ENCODE data around the gene GARIN5A.
A peak's percentile ranks its signal among the peaks of the same experiment; 100 is the strongest.

GARIN5A gene

GRCh38 chr19:50432221-50433028, 44.2 kb downstream of the GARIN5A start, which contains the start of gene MYBPC2:
TSS of gene MYBPC2 (plus strand) at chr19:50432892. CDS start at chr19:50432954, 62 bp downstream.
- DNase-seq, result peak in 1 of 2 donors; percentile 21

- DNase-seq, result peak; percentile 88
Measured at GRCh38 chr19:50431343-50432220, 45.1 kb downstream of the GARIN5A start.

GRCh38 chr19:50430888-50431342, 45.7 kb downstream of the GARIN5A start:
- DNase-seq, result no peak

- no peak for DNase-seq
Measured at GRCh38 chr19:50428772-50429463, 47.7 kb downstream of the GARIN5A start.

- peak; percentile 51 to 55 for DNase-seq
Measured at GRCh38 chr19:50427997-50428425, 48.6 kb downstream of the GARIN5A start.

- no peak for DNase-seq
Measured at GRCh38 chr19:50427318-50427925, 49.2 kb downstream of the GARIN5A start.

GRCh38 chr19:50425581-50425980, 51.1 kb downstream of the GARIN5A start:
- no peak for DNase-seq

GRCh38 chr19:50423279-50424113, 53.2 kb downstream of the GARIN5A start:
- DNase-seq, result no peak

- no peak for DNase-seq
Measured at GRCh38 chr19:50422397-50423278, 54.0 kb downstream of the GARIN5A start.

- DNase-seq, result no peak
Measured at GRCh38 chr19:50420808-50421207, 55.8 kb downstream of the GARIN5A start.

GRCh38 chr19:50420127-50420526, 56.5 kb downstream of the GARIN5A start:
- DNase-seq, result no peak

- no peak for DNase-seq
Measured at GRCh38 chr19:50419580-50420035, 57.0 kb downstream of the GARIN5A start.

- no peak for DNase-seq
Measured at GRCh38 chr19:50419022-50419579, 57.5 kb downstream of the GARIN5A start.

GRCh38 chr19:50418176-50419021, 58.2 kb downstream of the GARIN5A start, which contains the start of gene SPIB:
TSS of gene SPIB (plus strand) at chr19:50418938. CDS start at chr19:50418963, 25 bp downstream.
- peak in 1 of 2 donors; percentile 13 for DNase-seq

- peak in 1 of 2 donors; percentile 16 for DNase-seq
Measured at GRCh38 chr19:50417111-50418081, 59.3 kb downstream of the GARIN5A start.

Data from stimulated activated CD4-positive, alpha-beta T cell treated with anti-CD3 and anti-CD28 coated beads, Interleukin-2, amount 100 ng/mL, for 24 hours (primary cell).